Stimulated activated CD4-positive, alpha-beta T cell treated with anti-CD3 and anti-CD28 coated beads, Interleukin-1b, Interleukin-23, amount 100 ng/mL, for 1 hour (primary cell): ENCODE results near the gene CMYA5.
"Not testable (repeated sequence)": the region's sequence is repeated elsewhere in the genome, so short reads cannot be mapped to it uniquely, and the experiment has no call there.

Experiments used
- DNase-seq, 2 donors: peaks; one replicate each; pipeline ENCODE4 v3.0.0-alpha.2; 2020; ENCODE audit warnings: low read depth in 2 of 2

The CMYA5 gene

GRCh38 chr5:79689541-79690466, at the start of gene CMYA5:
TSS of gene CMYA5 (plus strand) at chr5:79689836. CDS start at chr5:79689908, 72 bp downstream.
- DNase-seq, result no peak

GRCh38 chr5:79640571-79641055, 49.0 kb upstream of the CMYA5 start:
- DNase-seq, result no peak

DNA sequence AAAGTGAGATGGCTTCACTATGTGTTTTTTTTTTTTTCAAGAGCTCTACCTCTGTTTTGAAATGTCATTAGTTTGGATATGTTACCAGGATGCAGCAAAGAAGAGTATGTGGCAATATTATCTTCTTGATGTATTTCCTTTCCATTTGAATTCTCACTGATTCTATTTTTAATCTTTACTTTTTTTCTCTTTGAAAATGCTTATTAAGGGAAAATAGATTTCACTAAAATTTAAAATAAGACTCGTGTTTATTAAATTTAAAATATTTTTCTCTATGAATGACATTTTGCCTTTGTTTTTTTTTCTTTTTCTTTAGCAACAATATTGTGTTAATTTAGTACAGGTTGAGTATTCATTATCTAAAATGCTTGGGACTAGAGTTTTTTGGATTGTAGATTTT, 48.2 kb upstream of the CMYA5 start:
- no peak for DNase-seq

DNA sequence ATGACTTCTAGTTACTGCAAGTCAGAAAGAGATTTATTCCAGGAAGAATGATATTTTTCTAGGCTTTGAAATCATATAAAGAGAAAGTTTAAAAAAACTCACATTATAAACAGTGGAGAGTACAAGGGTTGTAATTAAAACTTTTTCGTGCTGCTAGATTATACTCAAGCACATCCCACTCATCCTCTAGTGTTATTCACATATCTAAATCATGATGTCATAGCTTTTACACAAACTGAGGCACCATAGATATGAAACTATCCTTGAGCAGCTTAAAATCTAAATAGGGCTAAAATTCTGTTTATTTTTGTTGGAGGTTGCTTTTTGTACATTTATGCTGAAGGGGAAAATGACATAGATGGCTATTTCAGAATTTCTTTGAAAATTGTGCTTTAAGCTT, 47.4 kb upstream of the CMYA5 start:
- no peak for DNase-seq

DNA sequence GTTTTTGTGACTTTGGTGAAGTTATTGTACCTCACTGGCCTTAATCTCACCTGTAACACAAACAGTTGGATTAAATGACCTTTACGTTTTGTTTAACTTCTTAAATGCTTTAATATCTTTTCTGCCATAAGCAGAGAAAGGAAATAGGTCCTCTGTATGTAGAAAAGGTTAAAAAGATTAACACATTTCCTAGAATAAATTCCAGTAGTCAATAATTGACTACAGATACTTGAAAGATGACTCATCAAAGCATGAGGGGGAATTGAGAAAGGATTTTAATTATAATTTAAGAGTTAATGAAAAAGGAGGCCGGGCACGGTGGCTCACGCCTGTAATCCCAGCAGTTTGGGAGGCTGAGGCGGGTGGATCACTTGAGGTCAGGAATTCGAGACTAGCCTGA, 35.8 kb upstream of the CMYA5 start:
- no peak for DNase-seq

DNA sequence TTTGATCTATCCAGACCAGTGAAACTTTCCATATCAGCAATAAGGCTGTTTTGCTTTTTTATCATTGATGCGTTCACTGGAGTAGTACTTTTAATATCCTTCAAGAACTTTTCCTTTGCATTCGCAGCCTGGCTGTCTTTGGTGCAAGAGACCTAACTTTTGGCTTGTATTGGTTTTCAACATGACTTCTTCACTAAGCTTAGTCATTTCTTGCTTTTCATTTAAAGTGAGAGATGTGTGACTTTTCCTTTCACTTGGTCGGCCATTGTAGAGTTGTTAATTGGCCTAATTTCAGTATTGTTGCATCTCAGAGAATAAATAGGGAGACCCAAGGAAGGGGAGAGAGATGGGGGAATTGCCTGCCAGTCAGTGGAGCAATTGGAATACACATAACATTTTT, 26.4 kb upstream of the CMYA5 start:
- no peak for DNase-seq

- DNase-seq, result no peak
Observed at GRCh38 chr5:79666758-79667157, 22.9 kb upstream of the CMYA5 start.

DNA sequence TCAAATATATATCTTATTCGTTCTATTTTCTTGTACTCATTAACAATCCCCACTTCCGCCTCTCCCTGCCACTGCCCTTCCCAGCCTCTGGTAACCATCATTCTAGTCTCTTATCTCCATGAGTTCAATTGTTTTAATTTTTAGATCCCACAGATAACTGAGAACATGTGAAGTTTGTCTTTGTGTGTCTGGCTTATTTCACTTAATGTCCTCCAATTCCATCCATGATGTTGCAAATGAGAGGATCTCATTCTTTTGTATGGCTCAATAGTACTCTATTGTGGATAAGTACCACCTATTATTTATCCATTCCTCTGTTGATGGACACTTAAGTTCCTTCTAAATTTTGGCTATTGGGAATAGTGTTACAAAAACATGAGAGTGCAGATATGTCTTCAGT, 17.2 kb upstream of the CMYA5 start:
- DNase-seq, result no peak

DNA sequence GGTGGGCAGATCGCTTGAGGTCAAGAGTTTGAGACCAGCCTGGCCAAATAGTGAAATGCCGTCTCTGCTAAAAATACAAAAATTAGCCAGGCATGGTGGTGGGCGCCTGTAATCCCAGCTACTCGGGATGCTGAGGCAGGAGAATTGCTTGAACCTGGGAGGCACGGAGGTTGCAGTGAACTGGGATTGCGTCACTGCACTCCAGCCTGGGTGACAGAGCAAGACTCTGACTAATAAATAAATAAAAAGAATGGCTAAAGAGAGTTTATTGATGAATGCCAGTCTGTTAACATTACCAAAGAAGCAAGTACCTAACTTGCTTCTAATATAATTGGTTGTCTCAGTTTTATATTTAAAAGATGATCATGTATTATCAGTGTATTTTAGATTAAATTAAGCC, 13.3 kb upstream of the CMYA5 start:
- not testable (repeated sequence) for DNase-seq

DNA sequence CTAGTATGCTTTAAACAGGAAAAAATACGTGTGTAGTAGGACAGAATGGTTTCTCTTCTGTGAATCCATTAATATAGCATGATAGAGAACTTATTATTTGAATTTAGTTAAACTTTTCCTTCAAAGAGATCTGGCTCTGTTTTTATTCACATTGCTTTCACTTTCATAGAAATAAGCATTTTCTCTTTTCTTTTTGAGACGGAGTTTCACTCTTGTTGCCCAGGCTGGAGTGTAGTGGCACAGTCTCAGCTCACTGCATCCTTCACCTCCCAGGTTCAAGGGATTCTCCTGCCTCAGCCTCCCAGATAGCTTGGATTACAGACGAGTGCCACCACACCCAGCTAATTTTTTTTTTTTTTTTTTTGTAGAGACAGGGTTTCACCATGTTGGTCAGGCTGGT, 7.5 kb upstream of the CMYA5 start:
- DNase-seq, result not testable (repeated sequence)

DNA sequence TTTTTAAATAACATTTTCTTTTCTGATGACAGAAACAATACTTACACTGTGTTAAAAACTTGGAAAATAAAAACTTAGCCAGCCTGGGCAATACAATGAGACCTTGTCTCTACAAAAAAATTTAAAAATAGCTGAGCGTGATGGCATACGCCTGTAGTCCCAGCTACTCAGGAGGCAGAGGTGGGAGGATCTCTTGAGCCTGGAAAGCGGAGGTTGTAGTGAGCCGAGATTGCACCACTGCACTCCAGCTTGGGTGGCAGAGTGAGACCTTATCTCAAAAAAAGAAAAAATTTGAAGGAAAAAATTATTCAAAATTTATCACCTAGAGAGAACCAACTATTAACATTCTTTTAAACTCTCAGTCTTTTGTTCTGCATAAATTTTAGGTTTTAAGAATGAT, 4.9 kb upstream of the CMYA5 start:
- DNase-seq, result no peak

GRCh38 chr5:79685627-79686026, 4.0 kb upstream of the CMYA5 start:
- no peak for DNase-seq

GRCh38 chr5:79686799-79687198, 2.8 kb upstream of the CMYA5 start:
- no peak for DNase-seq

DNA sequence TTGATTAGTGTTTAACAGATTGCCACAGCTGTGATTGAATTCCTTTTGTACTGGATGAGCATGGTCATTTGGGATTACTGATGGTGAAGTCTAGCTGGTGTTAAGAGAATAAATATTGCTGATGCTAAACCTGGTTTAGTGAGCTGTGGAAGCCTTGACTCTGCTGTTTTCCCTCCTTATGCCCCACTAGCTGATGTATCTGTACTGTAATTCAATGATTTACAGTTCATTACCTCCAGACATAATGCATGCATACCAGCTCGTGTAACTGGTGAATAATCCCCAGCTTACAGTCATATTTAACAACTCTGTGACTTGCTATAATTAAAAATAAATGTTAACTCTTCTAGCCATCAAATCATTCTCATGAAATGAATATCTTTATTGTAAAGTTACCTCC, 1.7 kb upstream of the CMYA5 start:
- no peak for DNase-seq

DNA sequence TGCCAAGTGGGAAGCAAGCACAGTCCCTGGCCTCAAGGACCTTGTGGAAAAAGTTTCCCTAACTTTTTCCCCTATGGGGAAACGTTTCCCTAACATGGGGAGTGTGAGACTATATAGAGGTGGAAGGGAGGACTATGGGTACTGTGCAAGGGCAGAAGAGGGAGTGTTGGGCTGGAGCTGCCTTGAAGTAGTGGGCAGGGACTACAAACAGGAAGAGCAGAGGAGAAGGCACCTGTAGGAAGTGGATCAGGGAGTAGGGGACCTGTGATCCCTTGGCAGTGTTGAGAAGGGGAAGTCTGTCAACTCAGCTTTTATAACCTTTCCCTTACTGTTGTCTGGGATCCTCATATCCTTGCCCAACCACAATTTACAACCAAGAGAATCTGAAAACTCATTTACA, 1.4 kb downstream of the CMYA5 start:
- DNase-seq, result no peak

DNA sequence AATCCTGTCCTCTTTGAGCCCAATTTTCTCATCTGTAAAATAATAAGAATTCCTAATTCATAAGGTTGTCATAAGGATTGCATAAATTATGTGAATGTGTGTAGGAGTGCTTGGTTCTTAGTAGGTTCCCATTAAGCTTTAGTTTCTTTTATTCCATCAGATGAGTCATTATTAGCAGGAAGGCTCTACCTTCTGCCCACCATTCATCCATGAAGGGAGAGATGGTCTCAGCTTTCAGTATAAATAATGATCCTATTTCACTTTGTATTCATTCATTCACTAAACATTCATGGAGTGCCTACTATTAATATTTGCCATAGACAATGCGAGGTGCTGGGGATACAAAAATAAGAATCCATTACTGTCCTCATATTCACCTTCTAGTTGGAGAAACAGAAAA, 3.0 kb downstream of the CMYA5 start:
- no peak for DNase-seq

DNA sequence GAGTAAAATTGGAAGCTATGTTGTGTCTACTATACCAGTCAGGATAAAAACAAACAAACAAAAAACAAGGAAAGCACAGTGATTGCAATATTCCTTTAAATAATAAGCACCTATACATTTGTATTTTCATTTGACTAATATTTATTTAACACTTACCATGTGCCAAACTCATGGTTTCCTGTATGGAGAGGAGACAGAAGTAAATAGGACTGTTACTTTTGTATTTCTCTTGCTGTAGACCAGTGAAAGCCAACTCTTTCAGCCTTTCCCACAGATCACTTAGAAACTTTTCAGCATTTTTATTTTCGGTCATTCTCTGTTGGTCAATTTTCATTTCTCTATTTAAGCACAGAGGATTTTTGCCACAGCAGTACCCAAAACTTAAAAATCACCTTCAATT, 4.5 kb downstream of the CMYA5 start:
- no peak for DNase-seq

- DNase-seq, result no peak
Observed at GRCh38 chr5:79694652-79695051, 5.0 kb downstream of the CMYA5 start.

- no peak for DNase-seq
Observed at GRCh38 chr5:79695526-79695925, 5.9 kb downstream of the CMYA5 start.

- no peak for DNase-seq
Observed at GRCh38 chr5:79697222-79698170, 7.9 kb downstream of the CMYA5 start.

DNA sequence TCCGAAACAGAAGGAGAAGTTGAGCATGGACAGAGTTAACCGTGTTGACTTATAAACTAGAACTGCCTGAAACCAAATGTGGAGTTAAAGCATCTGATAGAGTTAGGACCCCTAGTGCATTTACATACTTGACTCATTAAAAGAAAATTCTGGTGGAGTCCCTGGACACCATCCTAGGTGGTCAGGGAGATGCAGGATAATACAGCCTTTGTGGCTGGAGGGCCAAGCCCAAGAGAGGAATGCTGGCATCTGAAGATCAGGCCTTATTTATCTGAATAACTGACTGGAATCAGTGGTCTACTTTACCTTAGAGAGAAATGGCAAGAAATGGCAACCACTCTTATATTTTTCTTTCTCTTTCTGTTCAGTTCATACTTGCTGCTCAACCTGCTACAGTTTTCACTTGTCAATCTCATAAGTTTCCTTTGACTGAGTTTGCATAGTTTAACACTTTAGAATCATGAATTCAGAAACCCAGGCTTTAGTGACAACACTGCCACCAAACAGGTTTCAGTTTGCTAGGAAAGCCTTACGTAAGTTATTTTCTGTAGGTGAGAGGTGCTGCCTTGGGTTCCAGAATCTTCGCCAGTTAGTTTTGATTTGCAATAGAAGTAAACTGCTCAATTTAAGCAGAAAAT, 10.2 kb downstream of the CMYA5 start:
- DNase-seq, result no peak
